Left lung (tissue), 10 donors: ENCODE measurements around the gene TIGAR. TPM values are rescaled to one million over a fixed set of nuclear protein-coding genes. Genes with fewer than 3 reads are reported as not detected.

Experiments
- ATAC-seq: fragments of 200-7000 bp; cut with Tn5 transposase; one replicate; pipeline ENCODE4 v1.9.1; 2020; ENCODE audit warnings: moderate library complexity
- DNase-seq, 4 donors: peaks; one replicate each; pipeline ENCODE4 v3.0.0-alpha.2; 2013 to 2020
- H3K27ac ChIP-seq, 2 donors: fragments of 200-600 bp; sonication (generic) in 1 of 2; one replicate each; pipeline versions ENCODE4 v1.5.0 to v1.8.0; 2020 to 2021
- H3K27me3 ChIP-seq, 2 donors: fragments of 200-600 bp; sonication (generic) in 1 of 2; one replicate each; pipeline versions ENCODE4 v1.5.0 to v1.8.0; 2020 to 2021
- H3K36me3 ChIP-seq, 2 donors: fragments of 200-600 bp; sonication (generic) in 1 of 2; one replicate each; pipeline versions ENCODE4 v1.5.0 to v1.8.0; 2020 to 2021
- H3K4me1 ChIP-seq, 2 donors: fragments of 200-600 bp; one replicate each; pipeline ENCODE4 v1.8.0; 2021
- H3K4me3 ChIP-seq, 2 donors: fragments of 200-600 bp; sonication (generic) in 1 of 2; one replicate each; pipeline versions ENCODE4 v1.5.0 to v1.8.0; 2020 to 2021; ENCODE audit warnings: mild to moderate bottlenecking in 1 of 2
- H3K9me3 ChIP-seq, 2 donors: fragments of 200-600 bp; sonication (generic) in 1 of 2; one replicate each; pipeline versions ENCODE4 v1.5.0 to v1.8.0; 2020 to 2021
- intact Hi-C, 2 donors: fragments of 100-400 bp; cut with DNase I; formaldehyde crosslinking; loops; one replicate each; pipeline versions ENCODE4 v1.11.2 to v1.14.2; 2022
- polyA plus RNA-seq, 6 donors: library from polyadenylated mRNA; unstranded; fragments of 120-200 nt; gene quantifications; one replicate each; pipeline ENCODE4 v1.2.1, GENCODE V29; 2013; ENCODE audit not compliant: insufficient read length in 6 of 6
- total RNA-seq, 2 donors: library from RNA; stranded (reverse); fragmentation: NEBNext Ultra II Directional; extraction: Animal tissue kit (Norgen Biotek cat#: 25700); gene quantifications; one replicate each; pipeline ENCODE4 v1.2.1, GENCODE V29; 2021
- TF ChIP-seq, protein P1 (sequence below), 2 donors: fragments of 200-600 bp; sonication (generic) in 1 of 2; IDR thresholded peaks; one replicate each; pipeline versions ENCODE4 v1.5.0 to v1.8.0; 2021; ENCODE audit warnings: antibody characterized with exemption in 2 of 2
- donor health status: DM: no; HTN: yes; CAD: no.
- donor health status: DM: no; HTN: no; CAD: no.

TIGAR gene
- total and polyA plus RNA-seq, 8 donors = 2.7 to 21.4 (median 5.0) TPM

DNA sequence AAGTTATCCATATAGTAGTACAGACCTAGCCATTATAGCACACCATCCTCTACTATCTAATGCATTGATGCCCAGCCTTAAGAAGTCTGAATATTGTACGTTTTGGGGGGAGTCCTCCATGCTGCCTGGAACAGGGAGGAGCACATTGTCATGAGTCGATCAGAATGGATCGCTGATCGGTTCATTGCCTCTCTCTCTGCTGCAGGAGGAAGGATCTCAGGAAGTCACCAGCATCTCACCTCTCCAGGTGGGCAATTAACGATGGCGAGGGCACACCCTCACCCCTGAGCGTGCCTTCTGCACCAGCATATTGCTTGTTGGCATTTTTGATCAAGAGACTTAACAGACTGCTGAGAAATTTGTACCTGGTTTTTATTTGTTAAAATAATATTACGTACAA is 35.9 kb upstream of the TIGAR start:
- peaks cover 5 to 53% of the 10 kb centered on the region in 2 donors for H3K4me1 ChIP-seq
- no peaks in the 10 kb centered on the region for H3K9me3 ChIP-seq
- intact Hi-C loops = loop anchor here in 1 of 2 donors (10.0 kb wide), 1 partner anchor 400 kb away; no protein-coding TSS in a partner anchor
- no peak overlapping the region for H3K4me3 ChIP-seq
- no peak for DNase-seq
- H3K27me3 ChIP-seq = no peaks in the 10 kb centered on the region
- TF ChIP-seq, protein P1, sequence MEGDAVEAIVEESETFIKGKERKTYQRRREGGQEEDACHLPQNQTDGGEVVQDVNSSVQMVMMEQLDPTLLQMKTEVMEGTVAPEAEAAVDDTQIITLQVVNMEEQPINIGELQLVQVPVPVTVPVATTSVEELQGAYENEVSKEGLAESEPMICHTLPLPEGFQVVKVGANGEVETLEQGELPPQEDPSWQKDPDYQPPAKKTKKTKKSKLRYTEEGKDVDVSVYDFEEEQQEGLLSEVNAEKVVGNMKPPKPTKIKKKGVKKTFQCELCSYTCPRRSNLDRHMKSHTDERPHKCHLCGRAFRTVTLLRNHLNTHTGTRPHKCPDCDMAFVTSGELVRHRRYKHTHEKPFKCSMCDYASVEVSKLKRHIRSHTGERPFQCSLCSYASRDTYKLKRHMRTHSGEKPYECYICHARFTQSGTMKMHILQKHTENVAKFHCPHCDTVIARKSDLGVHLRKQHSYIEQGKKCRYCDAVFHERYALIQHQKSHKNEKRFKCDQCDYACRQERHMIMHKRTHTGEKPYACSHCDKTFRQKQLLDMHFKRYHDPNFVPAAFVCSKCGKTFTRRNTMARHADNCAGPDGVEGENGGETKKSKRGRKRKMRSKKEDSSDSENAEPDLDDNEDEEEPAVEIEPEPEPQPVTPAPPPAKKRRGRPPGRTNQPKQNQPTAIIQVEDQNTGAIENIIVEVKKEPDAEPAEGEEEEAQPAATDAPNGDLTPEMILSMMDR (IDR thresholded peaks at IDR 0.05) = no peak
- H3K27ac ChIP-seq = no peak overlapping the region
- no peak for ATAC-seq
- H3K36me3 ChIP-seq = peaks cover 0 to 94% of the 10 kb centered on the region in 2 donors

DNA sequence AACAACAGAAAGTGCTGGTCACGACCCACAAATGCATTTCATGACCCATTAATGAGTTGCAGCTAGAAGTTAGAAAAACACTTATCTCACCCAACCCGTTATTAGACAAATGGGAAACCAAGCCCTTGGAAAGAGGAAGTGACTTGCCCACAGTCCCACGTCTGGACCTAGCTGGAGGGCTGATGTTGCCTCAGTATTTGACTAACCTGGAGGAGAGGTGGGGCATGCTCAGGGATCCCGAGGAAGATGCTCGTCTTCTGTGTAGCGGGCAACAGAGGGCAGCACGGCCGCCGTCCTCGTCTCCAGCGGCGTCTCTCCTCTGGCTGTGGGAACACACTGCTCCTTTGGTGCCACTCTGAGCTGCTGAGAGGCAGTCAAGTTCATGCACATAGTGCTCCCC is 34.8 kb upstream of the TIGAR start:
- Histone ChIP-seq H3K9me3 (no peaks in the 10 kb centered on the region), H3K36me3 (peaks cover 0 to 92% of the 10 kb centered on the region in 2 donors), H3K4me3 (no peak overlapping the region), H3K27ac (no peak overlapping the region), H3K4me1 (peaks cover 0 to 44% of the 10 kb centered on the region in 2 donors), H3K27me3 (no peaks in the 10 kb centered on the region)
- no peak for ATAC-seq
- no peak for DNase-seq
- TF ChIP-seq, protein P1 (IDR thresholded peaks at IDR 0.05) = no peak
- intact Hi-C loops = loop anchor here in 1 of 2 donors (10.0 kb wide), 1 partner anchor 401 kb away; no protein-coding TSS in a partner anchor

- intact Hi-C loops = loop anchor here in 1 of 2 donors (10.0 kb wide), 1 partner anchor 402 kb away; no protein-coding TSS in a partner anchor
- DNase-seq (no peak), ATAC-seq (no peak)
- Histone ChIP-seq H3K4me3 (no peak overlapping the region), H3K27me3 (no peaks in the 10 kb centered on the region), H3K27ac (no peak overlapping the region), H3K4me1 (peaks cover 0 to 44% of the 10 kb centered on the region in 2 donors), H3K9me3 (no peaks in the 10 kb centered on the region), H3K36me3 (peaks cover 0 to 92% of the 10 kb centered on the region in 2 donors)
- TF ChIP-seq, protein P1 (IDR thresholded peaks at IDR 0.05) = no peak
These were observed 34.2 kb upstream of the TIGAR start for GRCh38 chr12:4286771-4287317.

- DNase-seq (no peak), ATAC-seq (no peak)
- Histone ChIP-seq H3K9me3 (no peaks in the 10 kb centered on the region), H3K4me3 (no peak overlapping the region), H3K36me3 (peaks cover 0 to 87% of the 10 kb centered on the region in 2 donors), H3K27ac (no peak overlapping the region), H3K4me1 (peaks cover 0 to 44% of the 10 kb centered on the region in 2 donors), H3K27me3 (no peaks in the 10 kb centered on the region)
- TF ChIP-seq, protein P1 (IDR thresholded peaks at IDR 0.05) = no peak
- intact Hi-C loops = loop anchor here in 1 of 2 donors (10.0 kb wide), 1 partner anchor 403 kb away; no protein-coding TSS in a partner anchor
These were observed 33.4 kb upstream of the TIGAR start for GRCh38 chr12:4287325-4288211.
